ENCODE data around the gene MTAP. TPM values are rescaled to one million over a fixed set of nuclear protein-coding genes. Genes with fewer than 3 reads are reported as not detected.

Gene MTAP
- total RNA-seq, 1 experiment from 2014 or later = 84.3 TPM

- Mint-ChIP-seq H3K36me3 (peaks cover 47% of the 10 kb centered on the region), H3K27ac (no peak overlapping the region), H3K4me1 (peaks cover 10% of the 10 kb centered on the region), H3K27me3 (ENCODE audit: low read depth) (no peaks in the 10 kb centered on the region), H3K9me3 (no peaks in the 10 kb centered on the region), H3K4me3 (no peak overlapping the region)
- CTCF ChIA-PET = interaction anchor here (3.0 kb wide), 1 partner anchor 433 kb away, joined by 10 read pairs; no protein-coding TSS in a partner anchor
- POLR2A ChIA-PET = no interaction called here
- DNase-seq (ENCODE audit: low spot score) (no peak), ATAC-seq (no peak)
- TF ChIP-seq NR3C1 (CRISPR knock-in tag; conservative IDR thresholded peaks at IDR 0.05; ENCODE audit: low read depth) (no peak), ESRRA (CRISPR knock-in tag; IDR thresholded peaks at IDR 0.05; ENCODE audit: borderline replicate concordance) (no peak), RORB (CRISPR knock-in tag; IDR thresholded peaks at IDR 0.05) (no peak), GABPB1 (CRISPR knock-in tag; IDR thresholded peaks at IDR 0.05) (no peak), HMGA2 (CRISPR knock-in tag; IDR thresholded peaks at IDR 0.05) (no peak), IRF1 (CRISPR knock-in tag; IDR thresholded peaks at IDR 0.05) (no peak), RELA (CRISPR knock-in tag; IDR thresholded peaks at IDR 0.05; ENCODE audit: borderline replicate concordance) (no peak), AFF4 (CRISPR knock-in tag; IDR thresholded peaks at IDR 0.05; ENCODE audit: borderline replicate concordance) (no peak), JUN (CRISPR knock-in tag; IDR thresholded peaks at IDR 0.05) (no peak), ZBTB21 (CRISPR knock-in tag; IDR thresholded peaks at IDR 0.05; ENCODE audit: borderline replicate concordance) (no peak), MAX (CRISPR knock-in tag; IDR thresholded peaks at IDR 0.05) (no peak), FOXP4 (CRISPR knock-in tag; IDR thresholded peaks at IDR 0.05) (no peak), SMAD4 (CRISPR knock-in tag; IDR thresholded peaks at IDR 0.05) (no peak), MLX (CRISPR knock-in tag; IDR thresholded peaks at IDR 0.05) (no peak)
- TF ChIP-seq, protein P1, sequence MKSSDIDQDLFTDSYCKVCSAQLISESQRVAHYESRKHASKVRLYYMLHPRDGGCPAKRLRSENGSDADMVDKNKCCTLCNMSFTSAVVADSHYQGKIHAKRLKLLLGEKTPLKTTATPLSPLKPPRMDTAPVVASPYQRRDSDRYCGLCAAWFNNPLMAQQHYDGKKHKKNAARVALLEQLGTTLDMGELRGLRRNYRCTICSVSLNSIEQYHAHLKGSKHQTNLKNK (CRISPR knock-in tag; IDR thresholded peaks at IDR 0.05) = no peak
- TF ChIP-seq, protein P2, sequence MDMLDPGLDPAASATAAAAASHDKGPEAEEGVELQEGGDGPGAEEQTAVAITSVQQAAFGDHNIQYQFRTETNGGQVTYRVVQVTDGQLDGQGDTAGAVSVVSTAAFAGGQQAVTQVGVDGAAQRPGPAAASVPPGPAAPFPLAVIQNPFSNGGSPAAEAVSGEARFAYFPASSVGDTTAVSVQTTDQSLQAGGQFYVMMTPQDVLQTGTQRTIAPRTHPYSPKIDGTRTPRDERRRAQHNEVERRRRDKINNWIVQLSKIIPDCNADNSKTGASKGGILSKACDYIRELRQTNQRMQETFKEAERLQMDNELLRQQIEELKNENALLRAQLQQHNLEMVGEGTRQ (CRISPR knock-in tag; IDR thresholded peaks at IDR 0.05) = no peak
These were observed 8.4 kb downstream of the MTAP start for GRCh38 chr9:21810881-21811280.

DNA sequence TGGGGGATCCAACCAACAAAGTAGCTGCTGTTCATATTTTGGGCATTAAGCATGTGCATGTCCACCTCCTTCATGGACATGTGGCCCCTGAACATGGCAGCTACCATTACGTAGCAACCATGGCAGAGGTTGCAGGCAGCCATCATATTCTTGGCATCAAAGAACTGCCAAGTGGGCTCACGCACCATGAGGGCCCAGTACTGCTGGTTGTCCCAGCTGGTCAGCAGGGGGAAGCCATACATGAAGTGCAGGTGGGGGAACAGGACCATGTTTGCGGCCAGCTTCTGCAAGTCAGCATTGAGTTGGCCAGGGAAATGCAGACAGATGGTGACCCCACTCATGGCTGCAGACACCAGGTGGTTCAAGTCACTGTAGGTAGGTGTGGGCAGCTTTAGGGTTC, 9.5 kb downstream of the MTAP start:
- CTCF ChIA-PET = interaction anchor here (1.2 to 3.0 kb wide), 3 partner anchors 9 to 432 kb away, joined by 5 to 11 read pairs (median 10); partner anchors contain the start of gene MTAP
- Mint-ChIP-seq H3K4me1 (peaks cover 3% of the 10 kb centered on the region), H3K4me3 (no peak overlapping the region), H3K36me3 (peaks cover 52% of the 10 kb centered on the region), H3K9me3 (no peaks in the 10 kb centered on the region), H3K27ac (no peak overlapping the region), H3K27me3 (ENCODE audit: low read depth) (no peaks in the 10 kb centered on the region)
- ATAC-seq (no peak), DNase-seq (ENCODE audit: low spot score) (no peak)
- POLR2A ChIA-PET = no interaction called here
- TF ChIP-seq, protein P3, sequence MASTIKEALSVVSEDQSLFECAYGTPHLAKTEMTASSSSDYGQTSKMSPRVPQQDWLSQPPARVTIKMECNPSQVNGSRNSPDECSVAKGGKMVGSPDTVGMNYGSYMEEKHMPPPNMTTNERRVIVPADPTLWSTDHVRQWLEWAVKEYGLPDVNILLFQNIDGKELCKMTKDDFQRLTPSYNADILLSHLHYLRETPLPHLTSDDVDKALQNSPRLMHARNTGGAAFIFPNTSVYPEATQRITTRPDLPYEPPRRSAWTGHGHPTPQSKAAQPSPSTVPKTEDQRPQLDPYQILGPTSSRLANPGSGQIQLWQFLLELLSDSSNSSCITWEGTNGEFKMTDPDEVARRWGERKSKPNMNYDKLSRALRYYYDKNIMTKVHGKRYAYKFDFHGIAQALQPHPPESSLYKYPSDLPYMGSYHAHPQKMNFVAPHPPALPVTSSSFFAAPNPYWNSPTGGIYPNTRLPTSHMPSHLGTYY (CRISPR knock-in tag; IDR thresholded peaks at IDR 0.05) = no peak
- TF ChIP-seq, protein P4, sequence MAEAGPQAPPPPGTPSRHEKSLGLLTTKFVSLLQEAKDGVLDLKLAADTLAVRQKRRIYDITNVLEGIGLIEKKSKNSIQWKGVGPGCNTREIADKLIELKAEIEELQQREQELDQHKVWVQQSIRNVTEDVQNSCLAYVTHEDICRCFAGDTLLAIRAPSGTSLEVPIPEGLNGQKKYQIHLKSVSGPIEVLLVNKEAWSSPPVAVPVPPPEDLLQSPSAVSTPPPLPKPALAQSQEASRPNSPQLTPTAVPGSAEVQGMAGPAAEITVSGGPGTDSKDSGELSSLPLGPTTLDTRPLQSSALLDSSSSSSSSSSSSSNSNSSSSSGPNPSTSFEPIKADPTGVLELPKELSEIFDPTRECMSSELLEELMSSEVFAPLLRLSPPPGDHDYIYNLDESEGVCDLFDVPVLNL (CRISPR knock-in tag; IDR thresholded peaks at IDR 0.05; ENCODE audit: borderline replicate concordance, low read depth) = no peak
- TF ChIP-seq MAX (CRISPR knock-in tag; IDR thresholded peaks at IDR 0.05) (no peak), TEAD4 (CRISPR knock-in tag; IDR thresholded peaks at IDR 0.05) (no peak), SP1 (CRISPR knock-in tag; conservative IDR thresholded peaks at IDR 0.05) (no peak), E2F5 (CRISPR knock-in tag; IDR thresholded peaks at IDR 0.05) (no peak), ATF1 (CRISPR knock-in tag; IDR thresholded peaks at IDR 0.05) (no peak)
